Mesenteric fat pad (tissue), 1 donor: Measurements from ENCODE around the gene SATB2. TPM values are rescaled to one million over a fixed set of nuclear protein-coding genes. Genes with fewer than 3 reads are reported as not detected.

ENCODE experiments used
- DNase-seq: peaks from one replicate; pipeline ENCODE4 v3.0.0-alpha.2; 2020; ENCODE audit warnings: low spot score
- total RNA-seq: library from RNA; stranded (reverse); fragmentation: NEBNext Ultra II Directional; extraction: Animal tissue kit (Norgen Biotek cat#: 25700); gene quantifications from one replicate; pipeline ENCODE4 v1.2.1, GENCODE V29; 2021
- donor health status: DM: yes; HTN: yes; CAD: no.

SATB2 gene
- total RNA-seq, 1 donor from 2014 or later = 8.3 TPM

GRCh38 chr2:199407421-199407820, 50.3 kb downstream of the SATB2 start:
- DNase-seq = no peak

- DNase-seq = no peak
Observed at GRCh38 chr2:199405241-199405640, 52.5 kb downstream of the SATB2 start.

GRCh38 chr2:199404841-199405240, 52.9 kb downstream of the SATB2 start:
- DNase-seq = no peak

- DNase-seq = no peak
Observed at GRCh38 chr2:199395311-199395710, 62.4 kb downstream of the SATB2 start.

- no peak for DNase-seq
Observed at GRCh38 chr2:199392363-199392762, 65.4 kb downstream of the SATB2 start.

GRCh38 chr2:199388728-199389268, 68.9 kb downstream of the SATB2 start:
- no peak for DNase-seq

GRCh38 chr2:199384043-199384442, 73.7 kb downstream of the SATB2 start:
- no peak for DNase-seq

GRCh38 chr2:199383021-199383420, 74.7 kb downstream of the SATB2 start:
- DNase-seq = no peak

GRCh38 chr2:199382091-199382490, 75.6 kb downstream of the SATB2 start:
- no peak for DNase-seq

GRCh38 chr2:199381531-199381930, 76.2 kb downstream of the SATB2 start:
- DNase-seq = no peak

- no peak for DNase-seq
Observed at GRCh38 chr2:199378948-199379650, 78.6 kb downstream of the SATB2 start.

GRCh38 chr2:199370150-199370780, 87.5 kb downstream of the SATB2 start:
- DNase-seq = no peak

- no peak for DNase-seq
Observed at GRCh38 chr2:199366406-199366805, 91.3 kb downstream of the SATB2 start.

GRCh38 chr2:199364153-199364552, 93.6 kb downstream of the SATB2 start:
- no peak for DNase-seq

- DNase-seq = no peak
Observed at GRCh38 chr2:199356412-199356811, 101.3 kb downstream of the SATB2 start.

- no peak for DNase-seq
Observed at GRCh38 chr2:199348871-199349270, 108.9 kb downstream of the SATB2 start.

GRCh38 chr2:199344012-199344411, 113.7 kb downstream of the SATB2 start:
- no peak for DNase-seq

GRCh38 chr2:199342334-199342733, 115.4 kb downstream of the SATB2 start:
- no peak for DNase-seq

GRCh38 chr2:199341123-199341522, 116.6 kb downstream of the SATB2 start:
- no peak for DNase-seq

GRCh38 chr2:199339891-199340605, 117.7 kb downstream of the SATB2 start:
- no peak for DNase-seq

- no peak for DNase-seq
Observed at GRCh38 chr2:199336546-199336945, 121.2 kb downstream of the SATB2 start.

GRCh38 chr2:199335502-199335901, 122.2 kb downstream of the SATB2 start:
- DNase-seq = no peak
